ENCODE measurements around the gene SLC33A1. TPM values are rescaled to one million over a fixed set of nuclear protein-coding genes. Genes with fewer than 3 reads are reported as not detected.
"Not testable (repeated sequence)": the region's sequence is repeated elsewhere in the genome, so short reads cannot be mapped to it uniquely, and the experiment has no call there.

Gene SLC33A1
- 10 to 100 TPM; 27.1 to 28.5 TPM for total RNA-seq
- 10 to 100 TPM in 1 of 2 donors, 1 to 10 TPM in 1; 3.4 to 13.4 TPM for polyA plus RNA-seq
- long read RNA-seq, donor 1, full-length matches to known transcripts = 13 of 30 reads
- long read RNA-seq, donor 1, partial matches to known transcripts = 1 of 30 reads
- long read RNA-seq, donor 1, other reads (novel, unspliced or antisense) = 16 of 30 reads
- long read RNA-seq, donor 2, full-length matches to known transcripts = 11 of 16 reads
- long read RNA-seq, donor 2, partial matches to known transcripts = 0 of 16 reads
- long read RNA-seq, donor 2, other reads (novel, unspliced or antisense) = 5 of 16 reads

- H3K4me3 ChIP-seq (ENCODE audit: low read length in 2 of 2) = peak within 1 kb of the TSS; percentile 72 to 76
- H3K36me3 ChIP-seq (ENCODE audit: control insufficient read depth in 1 of 2, insufficient read depth in 2 of 2, low read length in 1 of 2) = no peaks in the 10 kb centered on the region
- DNase-seq (peak; percentile 100), ATAC-seq (ENCODE audit: low FRiP score) (peak; percentile 100)
- no peaks in the 10 kb centered on the region for H3K9me3 ChIP-seq (ENCODE audit: control insufficient read depth, low read length)
- H3K4me1 ChIP-seq (ENCODE audit: control insufficient read depth in 1 of 2, insufficient read depth in 2 of 2, low read length in 2 of 2) = peaks cover 0 to 18% of the 10 kb centered on the region in 2 donors
- 0% methylated on average over 49 to 50 of the region's 50 CpGs for WGBS, 2 donors
- intact Hi-C loops (cut with DNase I) = loop anchor here (1.0 to 10.0 kb wide), 4 partner anchors 14 to 1230 kb away; partner anchors contain the start of genes C3orf33 (in 1 of the 2) and GMPS (in 1 of the 2)
- H3K27ac ChIP-seq (ENCODE audit: low read depth in 1 of 2, low read length in 2 of 2) = peak within 1 kb of the TSS; percentile 52 to 87
- no peaks in the 10 kb centered on the region for H3K27me3 ChIP-seq (ENCODE audit: control insufficient read depth in 1 of 2, insufficient read depth in 2 of 2, low read length in 1 of 2)
Observed at GRCh38 chr3:155854141-155854940, at the start of gene SLC33A1. Gene SLC33A1 (minus strand): TSS chr3:155854427. CDS start chr3:155853997, 430 bp downstream.

- DNase-seq (no peak), ATAC-seq (ENCODE audit: low FRiP score) (no peak)
- 92 to 95% methylated on average over 7 of the region's 7 CpGs for WGBS, 2 donors
- intact Hi-C loops (cut with DNase I) = no loop called here
- Histone ChIP-seq H3K27ac (ENCODE audit: low read depth in 1 of 2, low read length in 2 of 2) (no peak overlapping the region), H3K36me3 (ENCODE audit: control insufficient read depth in 1 of 2, insufficient read depth in 2 of 2, low read length in 1 of 2) (no peaks in the 10 kb centered on the region), H3K9me3 (ENCODE audit: control insufficient read depth, low read length) (no peaks in the 10 kb centered on the region), H3K4me3 (ENCODE audit: low read length in 2 of 2) (no peak overlapping the region), H3K27me3 (ENCODE audit: control insufficient read depth in 1 of 2, insufficient read depth in 2 of 2, low read length in 1 of 2) (no peaks in the 10 kb centered on the region), H3K4me1 (ENCODE audit: control insufficient read depth in 1 of 2, insufficient read depth in 2 of 2, low read length in 2 of 2) (peaks cover 2 to 5% of the 10 kb centered on the region in 2 donors)
Observed at GRCh38 chr3:155895379-155895900, 41.2 kb upstream of the SLC33A1 start.

- Histone ChIP-seq H3K4me1 (ENCODE audit: control insufficient read depth in 1 of 2, insufficient read depth in 2 of 2, low read length in 2 of 2) (peaks cover 2 to 5% of the 10 kb centered on the region in 2 donors), H3K36me3 (ENCODE audit: control insufficient read depth in 1 of 2, insufficient read depth in 2 of 2, low read length in 1 of 2) (no peaks in the 10 kb centered on the region), H3K4me3 (ENCODE audit: low read length in 2 of 2) (no peak overlapping the region), H3K9me3 (ENCODE audit: control insufficient read depth, low read length) (no peaks in the 10 kb centered on the region), H3K27ac (ENCODE audit: low read depth in 1 of 2, low read length in 2 of 2) (no peak overlapping the region), H3K27me3 (ENCODE audit: control insufficient read depth in 1 of 2, insufficient read depth in 2 of 2, low read length in 1 of 2) (no peaks in the 10 kb centered on the region)
- intact Hi-C loops (cut with DNase I) = no loop called here
- 82 to 94% methylated on average over 5 of the region's 5 CpGs for WGBS, 2 donors
- no peak for ATAC-seq (ENCODE audit: low FRiP score)
- DNase-seq = no peak
Observed at GRCh38 chr3:155891321-155891720, 37.1 kb upstream of the SLC33A1 start.

- WGBS, 2 donors = 6 to 8% methylated on average over 2 of the region's 2 CpGs
- intact Hi-C loops (cut with DNase I) = no loop called here
- H3K27ac ChIP-seq (ENCODE audit: low read depth in 1 of 2, low read length in 2 of 2) = no peak overlapping the region
- no peak overlapping the region for H3K4me3 ChIP-seq (ENCODE audit: low read length in 2 of 2)
- no peak for DNase-seq
- H3K36me3 ChIP-seq (ENCODE audit: control insufficient read depth in 1 of 2, insufficient read depth in 2 of 2, low read length in 1 of 2) = no peaks in the 10 kb centered on the region
- no peak for ATAC-seq (ENCODE audit: low FRiP score)
- peaks cover 2 to 5% of the 10 kb centered on the region in 2 donors for H3K4me1 ChIP-seq (ENCODE audit: control insufficient read depth in 1 of 2, insufficient read depth in 2 of 2, low read length in 2 of 2)
- no peaks in the 10 kb centered on the region for H3K9me3 ChIP-seq (ENCODE audit: control insufficient read depth, low read length)
- H3K27me3 ChIP-seq (ENCODE audit: control insufficient read depth in 1 of 2, insufficient read depth in 2 of 2, low read length in 1 of 2) = no peaks in the 10 kb centered on the region
Observed at GRCh38 chr3:155890671-155891190, 36.5 kb upstream of the SLC33A1 start.

- no peaks in the 10 kb centered on the region for H3K36me3 ChIP-seq (ENCODE audit: control insufficient read depth in 1 of 2, insufficient read depth in 2 of 2, low read length in 1 of 2)
- no peaks in the 10 kb centered on the region for H3K27me3 ChIP-seq (ENCODE audit: control insufficient read depth in 1 of 2, insufficient read depth in 2 of 2, low read length in 1 of 2)
- peaks cover 2 to 5% of the 10 kb centered on the region in 2 donors for H3K4me1 ChIP-seq (ENCODE audit: control insufficient read depth in 1 of 2, insufficient read depth in 2 of 2, low read length in 2 of 2)
- H3K4me3 ChIP-seq (ENCODE audit: low read length in 2 of 2) = no peak overlapping the region
- H3K9me3 ChIP-seq (ENCODE audit: control insufficient read depth, low read length) = no peaks in the 10 kb centered on the region
- H3K27ac ChIP-seq (ENCODE audit: low read depth in 1 of 2, low read length in 2 of 2) = no peak overlapping the region
- no peak for DNase-seq
- intact Hi-C loops (cut with DNase I) = no loop called here
- 60 to 64% methylated on average over 1 of the region's 1 CpG for WGBS, 2 donors
- ATAC-seq (ENCODE audit: low FRiP score) = no peak
Observed at GRCh38 chr3:155889952-155890351, 35.7 kb upstream of the SLC33A1 start.

- no peak overlapping the region for H3K27ac ChIP-seq (ENCODE audit: low read depth in 1 of 2, low read length in 2 of 2)
- intact Hi-C loops (cut with DNase I) = no loop called here
- no peak for ATAC-seq (ENCODE audit: low FRiP score)
- peaks cover 2 to 5% of the 10 kb centered on the region in 2 donors for H3K4me1 ChIP-seq (ENCODE audit: control insufficient read depth in 1 of 2, insufficient read depth in 2 of 2, low read length in 2 of 2)
- H3K4me3 ChIP-seq (ENCODE audit: low read length in 2 of 2) = no peak overlapping the region
- WGBS, 2 donors = 92 to 94% methylated on average over 5 of the region's 5 CpGs
- H3K27me3 ChIP-seq (ENCODE audit: control insufficient read depth in 1 of 2, insufficient read depth in 2 of 2, low read length in 1 of 2) = no peaks in the 10 kb centered on the region
- H3K36me3 ChIP-seq (ENCODE audit: control insufficient read depth in 1 of 2, insufficient read depth in 2 of 2, low read length in 1 of 2) = no peaks in the 10 kb centered on the region
- no peak for DNase-seq
- no peaks in the 10 kb centered on the region for H3K9me3 ChIP-seq (ENCODE audit: control insufficient read depth, low read length)
Observed at GRCh38 chr3:155889212-155889611, 35.0 kb upstream of the SLC33A1 start.

GRCh38 chr3:155886915-155887314, 32.7 kb upstream of the SLC33A1 start:
- Histone ChIP-seq H3K27me3 (ENCODE audit: control insufficient read depth in 1 of 2, insufficient read depth in 2 of 2, low read length in 1 of 2) (no peaks in the 10 kb centered on the region), H3K4me3 (ENCODE audit: low read length in 2 of 2) (no peak overlapping the region), H3K36me3 (ENCODE audit: control insufficient read depth in 1 of 2, insufficient read depth in 2 of 2, low read length in 1 of 2) (no peaks in the 10 kb centered on the region), H3K27ac (ENCODE audit: low read depth in 1 of 2, low read length in 2 of 2) (no peak overlapping the region), H3K4me1 (ENCODE audit: control insufficient read depth in 1 of 2, insufficient read depth in 2 of 2, low read length in 2 of 2) (peaks cover 2 to 5% of the 10 kb centered on the region in 2 donors), H3K9me3 (ENCODE audit: control insufficient read depth, low read length) (no peaks in the 10 kb centered on the region)
- 79 to 80% methylated on average over 1 of the region's 1 CpG for WGBS, 2 donors
- intact Hi-C loops (cut with DNase I) = no loop called here
- DNase-seq = no peak
- no peak for ATAC-seq (ENCODE audit: low FRiP score)

GRCh38 chr3:155886348-155886747, 32.1 kb upstream of the SLC33A1 start:
- H3K27me3 ChIP-seq (ENCODE audit: control insufficient read depth in 1 of 2, insufficient read depth in 2 of 2, low read length in 1 of 2); H3K36me3 ChIP-seq (ENCODE audit: control insufficient read depth in 1 of 2, insufficient read depth in 2 of 2, low read length in 1 of 2); DNase-seq; H3K9me3 ChIP-seq (ENCODE audit: control insufficient read depth, low read length); H3K4me1 ChIP-seq (ENCODE audit: control insufficient read depth in 1 of 2, insufficient read depth in 2 of 2, low read length in 2 of 2); intact Hi-C loops (cut with DNase I); ATAC-seq (ENCODE audit: low FRiP score); H3K4me3 ChIP-seq (ENCODE audit: low read length in 2 of 2); H3K27ac ChIP-seq (ENCODE audit: low read depth in 1 of 2, low read length in 2 of 2): not testable (repeated sequence)
- WGBS, 2 donors = 95 to 97% methylated on average over 8 of the region's 8 CpGs
